Central memory CD8-positive, alpha-beta T cell (primary cell): ENCODE data around the gene LAMA4.
"Not testable (repeated sequence)": the region's sequence is repeated elsewhere in the genome, so short reads cannot be mapped to it uniquely, and the experiment has no call there.

Experiments used
- ATAC-seq: fragments of 150-1000 bp; cut with Tn5 transposase; replicated peaks from 2 replicates; pipeline ENCODE4 v1.10.0; 2022; ENCODE audit warnings: mild to moderate bottlenecking, moderate FRiP score, moderate number of reproducible peaks; ENCODE audit not compliant: poor library complexity, severe bottlenecking; ENCODE audit errors: extremely low read depth
- DNase-seq, 2 donors: peaks; one replicate each; pipeline ENCODE4 v3.0.0; 2021; ENCODE audit warnings: low spot score in 2 of 2
- H3K27ac Mint-ChIP-seq: one replicate; pipeline ENCODE4 v1.8.0; 2022; ENCODE audit warnings: low read depth, mild to moderate bottlenecking, moderate library complexity, mixed read lengths
- H3K27me3 Mint-ChIP-seq: one replicate; pipeline ENCODE4 v1.8.0; 2022; ENCODE audit warnings: mixed read lengths
- H3K36me3 Mint-ChIP-seq: one replicate; pipeline ENCODE4 v1.8.0; 2022; ENCODE audit warnings: mild to moderate bottlenecking, moderate library complexity, mixed read lengths; ENCODE audit not compliant: insufficient read depth
- H3K4me1 Mint-ChIP-seq: one replicate; pipeline ENCODE4 v1.8.0; 2022; ENCODE audit warnings: mixed read lengths
- H3K4me3 Mint-ChIP-seq: one replicate; pipeline ENCODE4 v1.8.0; 2022; ENCODE audit warnings: mild to moderate bottlenecking, moderate library complexity, mixed read lengths
- H3K9me3 Mint-ChIP-seq: one replicate; pipeline ENCODE4 v1.8.0; 2022; ENCODE audit warnings: mixed read lengths

LAMA4 gene

GRCh38 chr6:112214739-112215269, 39.6 kb downstream of the LAMA4 start:
- H3K9me3 Mint-ChIP-seq = no peaks in the 10 kb centered on the region
- H3K36me3 Mint-ChIP-seq = no peaks in the 10 kb centered on the region
- no peaks in the 10 kb centered on the region for H3K4me1 Mint-ChIP-seq
- no peak overlapping the region for H3K27ac Mint-ChIP-seq
- ATAC-seq (no peak), DNase-seq (no peak)
- H3K27me3 Mint-ChIP-seq = peaks cover 42% of the 10 kb centered on the region
- H3K4me3 Mint-ChIP-seq = no peak overlapping the region

GRCh38 chr6:112210852-112211251, 43.5 kb downstream of the LAMA4 start:
- Mint-ChIP-seq H3K4me3 (no peak overlapping the region), H3K27me3 (peaks cover 43% of the 10 kb centered on the region), H3K9me3 (no peaks in the 10 kb centered on the region), H3K27ac (no peak overlapping the region), H3K4me1 (no peaks in the 10 kb centered on the region), H3K36me3 (peaks cover 3% of the 10 kb centered on the region)
- DNase-seq = no peak
- no peak for ATAC-seq

GRCh38 chr6:112209131-112209530, 45.2 kb downstream of the LAMA4 start:
- Mint-ChIP-seq H3K27me3 (peaks cover 60% of the 10 kb centered on the region), H3K36me3 (peaks cover 3% of the 10 kb centered on the region), H3K27ac (no peak overlapping the region), H3K4me1 (no peaks in the 10 kb centered on the region), H3K9me3 (no peaks in the 10 kb centered on the region), H3K4me3 (no peak overlapping the region)
- no peak for DNase-seq
- ATAC-seq = no peak

DNA sequence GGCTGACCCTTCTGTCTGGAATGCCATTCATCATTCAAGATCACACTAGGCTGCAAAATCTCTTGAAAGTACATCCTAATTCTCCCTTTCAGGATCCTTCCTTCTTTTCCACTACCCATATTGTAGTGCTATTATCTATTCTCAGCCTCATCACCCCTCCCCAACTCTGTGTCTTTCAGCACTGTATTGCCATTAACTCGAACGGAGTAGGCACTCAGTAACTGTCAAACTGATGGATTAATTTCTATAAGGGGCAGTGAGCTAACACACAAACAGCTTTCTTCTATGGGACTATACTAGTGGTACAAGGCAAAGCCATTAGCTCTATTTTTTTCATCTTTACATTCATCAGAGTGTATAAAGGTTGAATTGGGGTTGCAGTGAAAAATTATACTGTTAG, 46.6 kb downstream of the LAMA4 start:
- no peak for ATAC-seq
- peaks cover 3% of the 10 kb centered on the region for H3K36me3 Mint-ChIP-seq

GRCh38 chr6:112207131-112207530, 47.2 kb downstream of the LAMA4 start:
- H3K27ac Mint-ChIP-seq = no peak overlapping the region
- DNase-seq = no peak
- H3K36me3 Mint-ChIP-seq = peaks cover 3% of the 10 kb centered on the region
- H3K27me3 Mint-ChIP-seq = peaks cover 66% of the 10 kb centered on the region
- no peak overlapping the region for H3K4me3 Mint-ChIP-seq
- ATAC-seq = no peak
- no peaks in the 10 kb centered on the region for H3K4me1 Mint-ChIP-seq
- no peaks in the 10 kb centered on the region for H3K9me3 Mint-ChIP-seq

More for the DNA sequence above, 46.6 kb downstream of the LAMA4 start:
- H3K9me3 Mint-ChIP-seq = no peaks in the 10 kb centered on the region
- H3K27me3 Mint-ChIP-seq = peaks cover 62% of the 10 kb centered on the region
- no peak overlapping the region for H3K4me3 Mint-ChIP-seq
- no peak overlapping the region for H3K27ac Mint-ChIP-seq
- no peaks in the 10 kb centered on the region for H3K4me1 Mint-ChIP-seq
- no peak for DNase-seq

- Mint-ChIP-seq H3K4me1 (no peaks in the 10 kb centered on the region), H3K36me3 (peaks cover 3% of the 10 kb centered on the region), H3K27ac (no peak overlapping the region), H3K4me3 (no peak overlapping the region), H3K27me3 (peaks cover 58% of the 10 kb centered on the region), H3K9me3 (no peaks in the 10 kb centered on the region)
- DNase-seq (no peak), ATAC-seq (no peak)
Measured at GRCh38 chr6:112206110-112206458, 48.3 kb downstream of the LAMA4 start.

GRCh38 chr6:112205427-112206109, 48.8 kb downstream of the LAMA4 start:
- ATAC-seq = no peak
- Mint-ChIP-seq H3K27me3 (peaks cover 61% of the 10 kb centered on the region), H3K4me1 (no peaks in the 10 kb centered on the region), H3K36me3 (peaks cover 3% of the 10 kb centered on the region), H3K27ac (no peak overlapping the region), H3K4me3 (no peak overlapping the region), H3K9me3 (no peaks in the 10 kb centered on the region)
- no peak for DNase-seq

DNA sequence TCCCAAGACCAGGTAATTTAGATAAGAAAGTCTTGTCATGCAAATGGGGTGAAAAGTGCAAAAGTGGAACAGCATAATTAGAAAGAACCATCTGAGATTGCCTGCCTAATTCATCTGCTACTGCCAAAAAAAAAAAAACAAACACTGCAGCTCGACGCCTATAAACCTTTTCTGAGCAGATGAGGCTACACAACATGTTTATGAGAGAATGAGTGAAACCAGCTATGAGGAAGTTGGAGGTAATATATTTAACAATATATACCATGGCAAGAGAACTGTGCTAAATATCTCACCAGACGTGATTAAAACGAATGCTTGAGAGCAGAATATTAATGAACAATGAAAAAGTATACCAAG, 50.0 kb downstream of the LAMA4 start:
- no peak for ATAC-seq
- H3K9me3 Mint-ChIP-seq = no peaks in the 10 kb centered on the region
- no peak overlapping the region for H3K27ac Mint-ChIP-seq
- no peaks in the 10 kb centered on the region for H3K4me1 Mint-ChIP-seq
- peaks cover 3% of the 10 kb centered on the region for H3K36me3 Mint-ChIP-seq
- H3K4me3 Mint-ChIP-seq = no peak overlapping the region
- no peak for DNase-seq
- H3K27me3 Mint-ChIP-seq = peaks cover 74% of the 10 kb centered on the region

- Mint-ChIP-seq H3K27ac (no peak overlapping the region), H3K4me3 (no peak overlapping the region), H3K36me3 (peaks cover 3% of the 10 kb centered on the region), H3K4me1 (no peaks in the 10 kb centered on the region), H3K9me3 (no peaks in the 10 kb centered on the region), H3K27me3 (peaks cover 79% of the 10 kb centered on the region)
- ATAC-seq = no peak
- DNase-seq = no peak
Measured at GRCh38 chr6:112203577-112204349, 50.6 kb downstream of the LAMA4 start.

DNA sequence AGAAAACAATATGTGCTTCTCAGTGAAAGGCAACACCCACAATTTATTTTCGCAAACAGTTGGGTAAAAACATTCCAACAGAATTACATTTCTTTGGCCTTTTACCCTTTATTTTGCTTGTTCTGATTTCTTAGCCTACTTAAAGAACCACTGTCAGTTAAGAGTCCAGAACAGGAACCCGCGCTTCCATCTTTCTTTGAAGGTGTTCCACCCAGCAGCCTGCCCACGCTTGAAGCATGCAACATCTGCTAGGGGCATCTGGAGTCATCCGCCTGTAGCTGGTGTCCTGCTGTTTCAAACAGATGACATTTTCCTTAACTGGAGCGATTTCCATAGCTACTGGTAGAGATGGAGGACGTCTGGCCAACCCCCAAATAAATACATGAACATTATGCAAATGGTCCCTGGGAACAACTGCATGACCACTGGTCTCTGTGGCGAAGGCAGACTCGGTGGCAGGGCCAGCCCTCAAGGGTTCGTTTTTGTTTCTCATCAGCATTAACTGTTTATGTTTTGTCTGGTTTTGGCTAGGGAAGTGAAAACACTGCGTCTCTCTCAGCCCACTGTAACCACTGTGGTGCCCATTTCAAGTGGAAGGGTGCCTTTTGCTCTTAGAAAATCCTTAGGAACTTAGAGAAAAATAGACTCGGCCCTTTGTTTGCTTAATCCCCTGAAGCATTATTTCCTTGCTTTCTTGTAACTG, 51.6 kb downstream of the LAMA4 start:
- no peak for ATAC-seq
- DNase-seq = no peak
- Mint-ChIP-seq H3K4me3 (no peak overlapping the region), H3K36me3 (peaks cover 3% of the 10 kb centered on the region), H3K27me3 (peaks cover 89% of the 10 kb centered on the region), H3K27ac (no peak overlapping the region), H3K9me3 (no peaks in the 10 kb centered on the region), H3K4me1 (no peaks in the 10 kb centered on the region)

DNA sequence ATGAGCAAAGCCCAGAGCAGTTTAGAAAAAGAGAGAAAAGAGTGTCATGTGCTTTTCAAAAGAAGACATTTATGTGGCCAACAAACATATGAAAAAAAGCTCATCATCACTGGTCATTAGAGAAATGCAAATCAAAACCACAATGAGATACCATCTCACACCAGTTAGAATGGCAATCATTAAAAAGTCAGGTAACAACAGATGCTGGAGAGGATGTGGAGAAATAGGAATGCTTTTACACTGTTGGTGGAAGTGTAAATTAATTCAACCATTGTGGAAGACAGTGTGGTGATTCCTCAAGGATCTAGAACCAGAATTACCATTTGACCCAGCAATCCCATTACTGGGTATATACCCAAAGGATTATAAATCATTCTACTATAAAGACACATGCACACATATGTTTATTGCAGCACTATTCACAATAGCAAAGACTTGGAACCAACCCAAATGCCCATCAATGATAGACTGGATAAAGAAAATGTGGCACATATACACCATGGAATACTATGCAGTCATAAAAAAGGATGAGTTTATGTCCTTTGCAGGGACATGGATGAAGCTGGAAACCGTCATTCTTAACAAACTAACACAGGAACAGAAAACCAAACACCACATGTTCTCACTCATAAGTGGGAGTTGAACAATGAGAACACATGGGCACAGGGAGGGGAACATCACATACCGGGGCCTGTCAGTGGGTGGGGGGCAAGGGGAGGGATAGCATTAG, 54.0 kb downstream of the LAMA4 start:
- H3K4me1 Mint-ChIP-seq, ATAC-seq, H3K4me3 Mint-ChIP-seq, H3K36me3 Mint-ChIP-seq, H3K27ac Mint-ChIP-seq, H3K9me3 Mint-ChIP-seq, DNase-seq: not testable (repeated sequence)
- peaks cover 84% of the 10 kb centered on the region for H3K27me3 Mint-ChIP-seq

DNA sequence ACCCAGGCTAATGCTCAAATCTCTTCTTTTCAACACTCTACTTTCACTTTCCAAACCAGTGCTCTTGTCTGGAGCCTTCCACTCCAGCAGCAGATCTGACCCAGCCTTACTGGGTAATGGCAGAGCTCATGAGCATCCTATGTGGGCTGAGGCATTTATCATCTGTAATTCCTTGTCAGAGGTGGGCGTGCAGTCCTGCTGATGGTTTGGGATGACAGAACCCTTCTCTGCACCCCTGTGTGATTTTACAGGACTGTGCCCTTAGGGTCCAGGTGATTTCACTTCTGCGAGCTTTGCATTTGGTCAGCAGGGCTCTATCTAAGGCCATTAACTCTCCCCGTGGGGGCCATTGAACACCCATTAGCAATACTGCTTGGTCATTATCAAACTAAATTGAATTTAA, 55.4 kb downstream of the LAMA4 start:
- no peaks in the 10 kb centered on the region for H3K4me1 Mint-ChIP-seq
- no peak overlapping the region for H3K27ac Mint-ChIP-seq
- DNase-seq (no peak), ATAC-seq (no peak)
- peaks cover 2% of the 10 kb centered on the region for H3K36me3 Mint-ChIP-seq
- no peak overlapping the region for H3K4me3 Mint-ChIP-seq
- no peaks in the 10 kb centered on the region for H3K9me3 Mint-ChIP-seq
- H3K27me3 Mint-ChIP-seq = peaks cover 71% of the 10 kb centered on the region
